HG03521 (cell line): ENCODE data around the gene PLXND1.

Source experiments
- ATAC-seq: cut with Tn5 transposase; IDR thresholded peaks from one replicate; pipeline ENCODE4 v1.9.1; 2021; ENCODE audit warnings: mild to moderate bottlenecking, moderate library complexity; ENCODE audit not compliant: unreplicated experiment

The PLXND1 gene

GRCh38 chr3:129513705-129514104 lies 92.8 kb downstream of the PLXND1 start:
- ATAC-seq, result no peak

- no peak for ATAC-seq
Measured at GRCh38 chr3:129512595-129512994, 93.9 kb downstream of the PLXND1 start.

- no peak for ATAC-seq
Measured at GRCh38 chr3:129507181-129507831, 99.2 kb downstream of the PLXND1 start.

GRCh38 chr3:129506231-129506742 lies 100.2 kb downstream of the PLXND1 start:
- ATAC-seq, result no peak

GRCh38 chr3:129505341-129505740 lies 101.1 kb downstream of the PLXND1 start:
- no peak for ATAC-seq
